HG03064 (cell line): ENCODE measurements around the gene INSRR.

ENCODE experiments used
- ATAC-seq: cut with Tn5 transposase; IDR thresholded peaks from one replicate; pipeline ENCODE4 v1.9.1; 2021; ENCODE audit warnings: low read depth; ENCODE audit not compliant: unreplicated experiment

Gene INSRR

GRCh38 chr1:156854634-156855033 lies 4.3 kb downstream of the INSRR start:
- ATAC-seq: no peak

- ATAC-seq: no peak
Measured at GRCh38 chr1:156853761-156854160, 5.2 kb downstream of the INSRR start.

- no peak for ATAC-seq
Measured at GRCh38 chr1:156852418-156852874, 6.5 kb downstream of the INSRR start.

GRCh38 chr1:156851779-156852417 lies 7.0 kb downstream of the INSRR start:
- ATAC-seq: no peak

GRCh38 chr1:156849151-156849496 lies 9.8 kb downstream of the INSRR start:
- no peak for ATAC-seq

GRCh38 chr1:156848461-156849150 lies 10.3 kb downstream of the INSRR start:
- ATAC-seq: no peak

GRCh38 chr1:156847591-156848460 lies 11.1 kb downstream of the INSRR start:
- ATAC-seq: no peak

- no peak for ATAC-seq
Measured at GRCh38 chr1:156846643-156847042, 12.3 kb downstream of the INSRR start.

- ATAC-seq: no peak
Measured at GRCh38 chr1:156845953-156846545, 12.9 kb downstream of the INSRR start.

- no peak for ATAC-seq
Measured at GRCh38 chr1:156845055-156845952, 13.6 kb downstream of the INSRR start.

- ATAC-seq: no peak
Measured at GRCh38 chr1:156844638-156845037, 14.3 kb downstream of the INSRR start.

- no peak for ATAC-seq
Measured at GRCh38 chr1:156844102-156844501, 14.8 kb downstream of the INSRR start.

GRCh38 chr1:156842618-156843300 lies 16.2 kb downstream of the INSRR start:
- ATAC-seq: no peak

GRCh38 chr1:156841295-156841855 lies 17.5 kb downstream of the INSRR start:
- no peak for ATAC-seq

GRCh38 chr1:156840898-156841279 lies 18.0 kb downstream of the INSRR start:
- no peak for ATAC-seq

GRCh38 chr1:156840186-156840897 lies 18.6 kb downstream of the INSRR start:
- ATAC-seq: no peak

GRCh38 chr1:156839426-156840109 lies 19.3 kb downstream of the INSRR start:
- no peak for ATAC-seq

GRCh38 chr1:156838972-156839371 lies 19.9 kb downstream of the INSRR start:
- ATAC-seq: no peak
